WTC11 (cell line): ENCODE measurements around the gene TRMT112. TPM values are rescaled to one million over a fixed set of nuclear protein-coding genes. Genes with fewer than 3 reads are reported as not detected.

Experiments
- ATAC-seq: fragments of 200-7000 bp; cut with Tn5 transposase; 2 replicates; pipeline ENCODE4 v1.10.0; 2021; ENCODE audit warnings: mild to moderate bottlenecking, moderate library complexity
- CTCF ChIA-PET: fragments of 300-600 bp; sonication (Branson Sonifier 250); formaldehyde crosslinking; loops from one replicate; lab custom pipeline; 2021; ENCODE audit warnings: antibody characterized with exemption; lab: Charles Lee
- POLR2A ChIA-PET: fragments of 350-600 bp; sonication (Branson Sonifier 250); formaldehyde crosslinking; loops from one replicate; lab custom pipeline; 2021; ENCODE audit warnings: antibody characterized with exemption; lab: Charles Lee
- DNase-seq: peaks from one replicate; pipeline ENCODE4 v3.0.0; 2021; ENCODE audit warnings: low spot score
- H3K27ac Mint-ChIP-seq: 2 replicates; pipeline ENCODE4 v1.8.0; 2021; ENCODE audit warnings: mixed read lengths
- H3K27me3 Mint-ChIP-seq: 2 replicates; pipeline ENCODE4 v1.8.0; 2021; ENCODE audit warnings: low read depth, mild to moderate bottlenecking, moderate library complexity, mixed read lengths
- H3K36me3 Mint-ChIP-seq: 2 replicates; pipeline ENCODE4 v1.8.0; 2021; ENCODE audit warnings: mixed read lengths
- H3K4me1 Mint-ChIP-seq: 2 replicates; pipeline ENCODE4 v1.8.0; 2022; ENCODE audit warnings: mixed read lengths
- H3K4me3 Mint-ChIP-seq: 2 replicates; pipeline ENCODE4 v1.8.0; 2021; ENCODE audit warnings: mild to moderate bottlenecking, moderate library complexity, mixed read lengths
- H3K9me3 Mint-ChIP-seq: 2 replicates; pipeline ENCODE4 v1.8.0; 2021; ENCODE audit warnings: mixed read lengths
- ATF2 ChIP-seq: sonication (generic); formaldehyde crosslinking; IDR thresholded peaks from 2 replicates; pipeline ENCODE4 v1.8.1; 2022; ENCODE audit warnings: low read depth, missing genetic modification reagents, borderline replicate concordance
- CREM ChIP-seq: sonication (generic); formaldehyde crosslinking; IDR thresholded peaks from 2 replicates; pipeline ENCODE4 v1.8.1; 2022; ENCODE audit warnings: mild to moderate bottlenecking, missing genetic modification reagents, moderate library complexity
- E2F4 ChIP-seq: sonication (generic); formaldehyde crosslinking; IDR thresholded peaks from 2 replicates; pipeline ENCODE4 v1.8.1; 2022; ENCODE audit warnings: low read depth, mild to moderate bottlenecking, moderate library complexity, missing genetic modification reagents, borderline replicate concordance
- ELF4 ChIP-seq: sonication (generic); formaldehyde crosslinking; IDR thresholded peaks from 2 replicates; pipeline ENCODE4 v1.8.1; 2022; ENCODE audit warnings: low read depth, mild to moderate bottlenecking, moderate library complexity, missing genetic modification reagents
- FOXP1 ChIP-seq: sonication (generic); formaldehyde crosslinking; IDR thresholded peaks from 2 replicates; pipeline ENCODE4 v1.8.0; 2022; ENCODE audit warnings: missing genetic modification reagents, mild to moderate bottlenecking, moderate library complexity, borderline replicate concordance
- MAX ChIP-seq: sonication (generic); formaldehyde crosslinking; IDR thresholded peaks from 2 replicates; pipeline ENCODE4 v1.8.0; 2022; ENCODE audit warnings: mild to moderate bottlenecking, missing genetic modification reagents
- MYBL2 ChIP-seq: sonication (generic); formaldehyde crosslinking; IDR thresholded peaks from 2 replicates; pipeline ENCODE4 v1.8.1; 2023; ENCODE audit warnings: mild to moderate bottlenecking, moderate library complexity, missing genetic modification reagents
- NR1H2 ChIP-seq: sonication (generic); formaldehyde crosslinking; IDR thresholded peaks from 2 replicates; pipeline ENCODE4 v1.9.0; 2021; ENCODE audit warnings: mild to moderate bottlenecking, moderate library complexity, missing genetic modification reagents
- NR3C1 ChIP-seq: sonication (generic); formaldehyde crosslinking; conservative IDR thresholded peaks from 2 replicates; pipeline ENCODE4 v1.8.1; 2023; ENCODE audit warnings: low read depth, mild to moderate bottlenecking, missing genetic modification reagents
- OVOL2 ChIP-seq: fragments of 250-450 bp; sonication (Bioruptor Pico); IDR thresholded peaks from 2 replicates; pipeline ENCODE4 v1.9.0; 2021; ENCODE audit warnings: mild to moderate bottlenecking, borderline replicate concordance
- RORB ChIP-seq: fragments of 250-450 bp; sonication (Bioruptor Pico); IDR thresholded peaks from 2 replicates; pipeline ENCODE4 v1.9.0; 2021; ENCODE audit warnings: mild to moderate bottlenecking
- SOX15 ChIP-seq: fragments of 250-450 bp; sonication (Bioruptor Pico); IDR thresholded peaks from 2 replicates; pipeline ENCODE4 v1.9.0; 2021; ENCODE audit warnings: mild to moderate bottlenecking
- SP1 ChIP-seq: sonication (generic); formaldehyde crosslinking; conservative IDR thresholded peaks from 2 replicates; pipeline ENCODE4 v1.8.1; 2022; ENCODE audit warnings: missing genetic modification reagents
- USF2 ChIP-seq: sonication (generic); formaldehyde crosslinking; IDR thresholded peaks from 2 replicates; pipeline ENCODE4 v1.8.1; 2023; ENCODE audit warnings: mild to moderate bottlenecking, missing genetic modification reagents, moderate library complexity
- ZBTB43 ChIP-seq: sonication (generic); formaldehyde crosslinking; IDR thresholded peaks from 2 replicates; pipeline ENCODE4 v1.8.1; 2023; ENCODE audit warnings: mild to moderate bottlenecking, missing genetic modification reagents
- ZNF281 ChIP-seq: sonication (generic); formaldehyde crosslinking; IDR thresholded peaks from 2 replicates; pipeline ENCODE4 v1.8.0; 2023; ENCODE audit warnings: mild to moderate bottlenecking, missing genetic modification reagents
- ZNF423 ChIP-seq: fragments of 250-450 bp; sonication (Bioruptor Pico); IDR thresholded peaks from 2 replicates; pipeline ENCODE4 v2.1.2; 2022; ENCODE audit warnings: mild to moderate bottlenecking, moderate library complexity
- total RNA-seq: library from RNA; stranded (reverse); gene quantifications from 3 replicates; pipeline ENCODE4 v1.2.3, GENCODE V29; 2021
- TF ChIP-seq, protein P1 (sequence below): sonication (generic); formaldehyde crosslinking; IDR thresholded peaks from 2 replicates; pipeline ENCODE4 v1.8.0; 2022; ENCODE audit warnings: mild to moderate bottlenecking, missing genetic modification reagents
- TF ChIP-seq, protein P2 (sequence below): sonication (generic); formaldehyde crosslinking; IDR thresholded peaks from 2 replicates; pipeline ENCODE4 v1.8.0; 2022; ENCODE audit warnings: mild to moderate bottlenecking, missing genetic modification reagents
- TF ChIP-seq, protein P3 (sequence below): fragments of 250-450 bp; sonication (Bioruptor Pico); IDR thresholded peaks from 2 replicates; pipeline ENCODE4 v1.9.0; 2021; ENCODE audit warnings: mild to moderate bottlenecking

TRMT112 gene
- total RNA-seq, 1 experiment from 2014 or later: 285 TPM

DNA sequence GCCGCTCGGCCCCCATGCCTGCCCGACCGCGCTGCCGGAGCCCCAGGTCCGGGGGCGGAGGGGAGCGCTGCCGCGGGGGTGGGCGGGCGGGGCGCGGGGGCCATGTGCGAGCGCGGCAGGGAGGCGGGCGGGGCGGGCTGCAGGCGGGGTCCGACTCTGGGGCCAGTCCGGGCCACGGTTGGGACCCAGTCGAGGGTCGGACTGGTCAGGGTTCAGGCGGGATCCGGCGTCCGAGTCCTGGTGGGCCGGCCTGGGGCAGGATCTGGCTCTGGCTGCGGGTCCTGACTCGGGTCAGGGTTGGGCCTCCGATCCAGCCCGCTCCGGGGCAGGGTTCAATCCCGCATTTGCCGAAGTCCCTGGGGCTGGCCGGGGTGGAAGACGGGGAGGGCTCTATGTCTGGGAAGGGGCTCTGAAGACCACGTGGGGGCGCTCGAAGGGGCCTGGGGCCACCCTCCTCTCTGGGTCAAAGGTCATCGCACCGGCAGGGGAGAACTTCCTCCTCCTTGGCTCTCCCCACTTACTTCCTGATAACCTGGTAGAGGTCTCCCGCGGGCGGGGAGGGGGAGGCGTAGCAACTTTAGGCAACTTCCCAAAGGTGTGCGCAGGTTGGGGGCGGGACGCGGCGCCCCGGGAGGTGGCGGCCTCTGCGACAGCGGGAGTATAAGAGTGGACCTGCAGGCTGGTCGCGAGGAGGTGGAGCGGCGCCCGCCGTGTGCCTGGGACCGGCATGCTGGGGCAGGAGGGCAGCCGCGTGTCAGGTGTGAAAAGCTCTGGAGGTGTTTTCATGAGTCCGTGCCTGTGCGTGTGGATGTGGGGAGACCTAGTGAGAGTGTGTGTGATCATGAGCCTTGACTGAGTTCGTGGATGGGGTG, 11.4 kb downstream of the TRMT112 start (continued):
- TF ChIP-seq ZBTB43 (0 out of 2 replicates have a peak, but pooled peaks have one; percentile 14), NR3C1 (CRISPR knock-in tag) (no peak), ZNF281 (0 out of 2 replicates have a peak, but pooled peaks have one; percentile 49), OVOL2 (CRISPR knock-in tag) (no peak), MAX (peak; percentile 75), CREM (0 out of 2 replicates have a peak, but pooled peaks have one; percentile 39), USF2 (CRISPR knock-in tag) (peak; percentile 72), SP1 (CRISPR knock-in tag) (peak; percentile 40; the same call in 1 of the 2 replicates), MYBL2 (peak; percentile 24; the same call in 1 of the 2 replicates), E2F4 (no peak)
- TF ChIP-seq, protein P1, sequence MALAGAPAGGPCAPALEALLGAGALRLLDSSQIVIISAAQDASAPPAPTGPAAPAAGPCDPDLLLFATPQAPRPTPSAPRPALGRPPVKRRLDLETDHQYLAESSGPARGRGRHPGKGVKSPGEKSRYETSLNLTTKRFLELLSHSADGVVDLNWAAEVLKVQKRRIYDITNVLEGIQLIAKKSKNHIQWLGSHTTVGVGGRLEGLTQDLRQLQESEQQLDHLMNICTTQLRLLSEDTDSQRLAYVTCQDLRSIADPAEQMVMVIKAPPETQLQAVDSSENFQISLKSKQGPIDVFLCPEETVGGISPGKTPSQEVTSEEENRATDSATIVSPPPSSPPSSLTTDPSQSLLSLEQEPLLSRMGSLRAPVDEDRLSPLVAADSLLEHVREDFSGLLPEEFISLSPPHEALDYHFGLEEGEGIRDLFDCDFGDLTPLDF (CRISPR knock-in tag): no peak
- TF ChIP-seq, protein P2, sequence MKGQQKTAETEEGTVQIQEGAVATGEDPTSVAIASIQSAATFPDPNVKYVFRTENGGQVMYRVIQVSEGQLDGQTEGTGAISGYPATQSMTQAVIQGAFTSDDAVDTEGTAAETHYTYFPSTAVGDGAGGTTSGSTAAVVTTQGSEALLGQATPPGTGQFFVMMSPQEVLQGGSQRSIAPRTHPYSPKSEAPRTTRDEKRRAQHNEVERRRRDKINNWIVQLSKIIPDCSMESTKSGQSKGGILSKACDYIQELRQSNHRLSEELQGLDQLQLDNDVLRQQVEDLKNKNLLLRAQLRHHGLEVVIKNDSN (CRISPR knock-in tag): peak; percentile 79

DNA sequence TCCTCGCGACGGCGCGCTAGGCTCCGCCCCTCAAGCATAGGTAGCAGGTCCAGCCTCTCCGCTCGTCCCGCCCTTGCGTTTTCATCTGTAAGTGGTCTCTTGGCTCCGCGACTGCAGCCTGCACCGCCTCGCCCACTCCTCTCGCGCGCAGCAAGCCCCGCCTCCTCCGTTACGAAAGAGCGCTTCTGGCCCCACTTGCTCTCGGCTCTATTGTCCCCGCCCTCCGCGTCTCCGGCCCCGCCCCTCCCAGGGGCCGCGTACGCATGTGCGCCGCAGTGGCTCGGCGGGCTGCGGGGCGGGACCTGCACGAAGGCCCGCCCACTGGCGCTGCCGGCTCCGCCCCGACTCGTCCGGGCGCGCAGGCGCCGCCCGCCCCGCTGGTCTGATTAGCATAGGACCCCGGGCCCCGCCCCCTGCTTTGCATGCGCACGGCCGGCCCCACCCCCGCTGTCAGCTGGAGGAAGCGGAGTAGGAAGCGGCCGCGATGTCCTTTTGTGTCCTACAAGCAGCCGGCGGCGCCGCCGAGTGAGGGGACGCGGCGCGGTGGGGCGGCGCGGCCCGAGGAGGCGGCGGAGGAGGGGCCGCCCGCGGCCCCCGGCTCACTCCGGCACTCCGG, 12.2 kb downstream of the TRMT112 start, which contains the start of gene ESRRA:
Gene ESRRA, plus strand, starts transcription at position 450 of the 616 bp plus-strand sequence. CDS start 1,656 bp downstream, outside the sequence.
- Mint-ChIP-seq H3K36me3 (peaks cover 3% of the 10 kb centered on the region), H3K4me3 (peak within 1 kb of the TSS; percentile 91), H3K27ac (peak within 1 kb of the TSS; percentile 100), H3K27me3 (peaks cover 19% of the 10 kb centered on the region), H3K4me1 (peaks cover 16% of the 10 kb centered on the region), H3K9me3 (no peaks in the 10 kb centered on the region)
- CTCF ChIA-PET: interaction anchor here (0.6 to 5.6 kb wide), 31 partner anchors 9 to 156 kb away, joined by 3 to 151 read pairs (median 8); partner anchors contain the start of genes BAD, DNAJC4, FERMT3 and FKBP2
- POLR2A ChIA-PET: interaction anchor here (0.6 to 2.6 kb wide), 9 partner anchors 13 to 474 kb away, joined by 3 to 25 read pairs (median 5); partner anchors contain the start of genes PRDX5 and TRMT112
- DNase-seq: peak; percentile 100
- peak; percentile 79 for ATAC-seq
- no peak for TF ChIP-seq NR1H2
- TF ChIP-seq ELF4 (CRISPR knock-in tag): no peak
- TF ChIP-seq SOX15 (CRISPR knock-in tag): no peak
- TF ChIP-seq MYBL2: no peak
- TF ChIP-seq, protein P3, sequence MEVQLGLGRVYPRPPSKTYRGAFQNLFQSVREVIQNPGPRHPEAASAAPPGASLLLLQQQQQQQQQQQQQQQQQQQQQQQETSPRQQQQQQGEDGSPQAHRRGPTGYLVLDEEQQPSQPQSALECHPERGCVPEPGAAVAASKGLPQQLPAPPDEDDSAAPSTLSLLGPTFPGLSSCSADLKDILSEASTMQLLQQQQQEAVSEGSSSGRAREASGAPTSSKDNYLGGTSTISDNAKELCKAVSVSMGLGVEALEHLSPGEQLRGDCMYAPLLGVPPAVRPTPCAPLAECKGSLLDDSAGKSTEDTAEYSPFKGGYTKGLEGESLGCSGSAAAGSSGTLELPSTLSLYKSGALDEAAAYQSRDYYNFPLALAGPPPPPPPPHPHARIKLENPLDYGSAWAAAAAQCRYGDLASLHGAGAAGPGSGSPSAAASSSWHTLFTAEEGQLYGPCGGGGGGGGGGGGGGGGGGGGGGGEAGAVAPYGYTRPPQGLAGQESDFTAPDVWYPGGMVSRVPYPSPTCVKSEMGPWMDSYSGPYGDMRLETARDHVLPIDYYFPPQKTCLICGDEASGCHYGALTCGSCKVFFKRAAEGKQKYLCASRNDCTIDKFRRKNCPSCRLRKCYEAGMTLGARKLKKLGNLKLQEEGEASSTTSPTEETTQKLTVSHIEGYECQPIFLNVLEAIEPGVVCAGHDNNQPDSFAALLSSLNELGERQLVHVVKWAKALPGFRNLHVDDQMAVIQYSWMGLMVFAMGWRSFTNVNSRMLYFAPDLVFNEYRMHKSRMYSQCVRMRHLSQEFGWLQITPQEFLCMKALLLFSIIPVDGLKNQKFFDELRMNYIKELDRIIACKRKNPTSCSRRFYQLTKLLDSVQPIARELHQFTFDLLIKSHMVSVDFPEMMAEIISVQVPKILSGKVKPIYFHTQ (CRISPR knock-in tag): no peak
- no peak for TF ChIP-seq ZNF423 (CRISPR knock-in tag)
- TF ChIP-seq RORB (CRISPR knock-in tag): no peak
- TF ChIP-seq MAX: 0 out of 2 replicates have a peak, but pooled peaks have one; percentile 9
- TF ChIP-seq FOXP1 (CRISPR knock-in tag): no peak
- peak; percentile 83 for TF ChIP-seq SP1 (CRISPR knock-in tag)
- no peak for TF ChIP-seq ATF2 (CRISPR knock-in tag)
